Stimulated activated CD4-positive, alpha-beta T cell treated with anti-CD3 and anti-CD28 coated beads, Interleukin-15, amount 100 ng/mL, for 1 hour (primary cell): ENCODE data around the gene ADGRF1.
"Not testable (repeated sequence)": the region's sequence is repeated elsewhere in the genome, so short reads cannot be mapped to it uniquely, and the experiment has no call there.

Experiments used
- DNase-seq, 2 donors: peaks; one replicate each; pipeline ENCODE4 v3.0.0-alpha.2; 2020; ENCODE audit warnings: low read depth in 1 of 2, low spot score in 1 of 2

ADGRF1 gene

GRCh38 chr6:47061309-47062300 is 19.5 kb upstream of the ADGRF1 start:
- DNase-seq: no peak

GRCh38 chr6:47059216-47059885 is 17.2 kb upstream of the ADGRF1 start:
- no peak for DNase-seq

GRCh38 chr6:47057830-47058540 is 15.9 kb upstream of the ADGRF1 start:
- no peak for DNase-seq

GRCh38 chr6:47056832-47057231 is 14.7 kb upstream of the ADGRF1 start:
- DNase-seq: no peak

- not testable (repeated sequence) for DNase-seq
Observed at GRCh38 chr6:47054302-47054701, 12.2 kb upstream of the ADGRF1 start.

GRCh38 chr6:47048638-47049037 is 6.5 kb upstream of the ADGRF1 start:
- no peak for DNase-seq

GRCh38 chr6:47047479-47048407 is 5.6 kb upstream of the ADGRF1 start:
- no peak for DNase-seq

- DNase-seq: no peak
Observed at GRCh38 chr6:47047097-47047478, 5.0 kb upstream of the ADGRF1 start.

- DNase-seq: no peak
Observed at GRCh38 chr6:47044397-47044796, 2.3 kb upstream of the ADGRF1 start.

GRCh38 chr6:47043286-47043685 is 1.2 kb upstream of the ADGRF1 start:
- DNase-seq: no peak

GRCh38 chr6:47041741-47042140 is 391 bp downstream of the ADGRF1 start:
- no peak for DNase-seq

GRCh38 chr6:47034926-47035325 is 7.2 kb downstream of the ADGRF1 start:
- DNase-seq: no peak

GRCh38 chr6:47034421-47034820 is 7.7 kb downstream of the ADGRF1 start:
- DNase-seq: no peak

GRCh38 chr6:47032974-47033765 is 9.0 kb downstream of the ADGRF1 start:
- no peak for DNase-seq

- DNase-seq: no peak
Observed at GRCh38 chr6:47031656-47032055, 10.5 kb downstream of the ADGRF1 start.

GRCh38 chr6:47029865-47030561 is 12.1 kb downstream of the ADGRF1 start:
- no peak for DNase-seq

- no peak for DNase-seq
Observed at GRCh38 chr6:47028835-47029360, 13.2 kb downstream of the ADGRF1 start.

- DNase-seq: no peak
Observed at GRCh38 chr6:47027315-47027714, 14.8 kb downstream of the ADGRF1 start.

- DNase-seq: no peak
Observed at GRCh38 chr6:47026679-47027078, 15.5 kb downstream of the ADGRF1 start.
